HepG2 (cell line): Measurements from ENCODE around the gene MBTPS2. TPM values are rescaled to one million over a fixed set of nuclear protein-coding genes. Genes with fewer than 3 reads are reported as not detected.

Source experiments
- CHCHD3 ChIP-seq: sonication (generic); formaldehyde crosslinking; IDR thresholded peaks from 2 replicates; pipeline ENCODE4 v1.8.0; 2022; ENCODE audit warnings: mild to moderate bottlenecking, missing genetic modification reagents, moderate library complexity
- HNRNPK ChIP-seq: fragments of 200-400 bp; formaldehyde crosslinking; IDR thresholded peaks from 2 replicates; pipeline ENCODE4 v1.6.1; 2018; ENCODE audit warnings: low read length, low read depth, moderate library complexity, mild to moderate bottlenecking; ENCODE audit not compliant: poor library complexity, severe bottlenecking
- MAFG ChIP-seq: sonication (generic); formaldehyde crosslinking; IDR thresholded peaks from 2 replicates; pipeline ENCODE4 v1.5.1; 2020; ENCODE audit warnings: mild to moderate bottlenecking, missing genetic modification reagents
- MYNN ChIP-seq: sonication (generic); formaldehyde crosslinking; IDR thresholded peaks from 2 replicates; pipeline ENCODE4 v1.4.0; 2020; ENCODE audit warnings: mild to moderate bottlenecking, low read depth, missing genetic modification reagents
- PATZ1 ChIP-seq: sonication (generic); formaldehyde crosslinking; IDR thresholded peaks from 2 replicates; pipeline ENCODE4 v1.4.0; 2020; ENCODE audit warnings: missing genetic modification reagents
- PPARG ChIP-seq: conservative IDR thresholded peaks from 2 replicates; pipeline ENCODE4 v1.6.1; 2016; ENCODE audit warnings: missing biosample characterization, missing genetic modification reagents
- ZBTB21 ChIP-seq: sonication (generic); formaldehyde crosslinking; IDR thresholded peaks from 2 replicates; pipeline ENCODE4 v1.4.0; 2020; ENCODE audit warnings: missing genetic modification reagents
- ZEB1 ChIP-seq: IDR thresholded peaks from 2 replicates; pipeline ENCODE4 v1.6.1; 2012; ENCODE audit warnings: mild to moderate bottlenecking, low read depth, inconsistent platforms; ENCODE audit not compliant: insufficient replicate concordance
- ZNF124 ChIP-seq: sonication (generic); formaldehyde crosslinking; IDR thresholded peaks from 2 replicates; pipeline ENCODE4 v1.4.0; 2020; ENCODE audit warnings: missing genetic modification reagents
- ZNF263 ChIP-seq: sonication (generic); formaldehyde crosslinking; IDR thresholded peaks from 2 replicates; pipeline ENCODE4 v1.4.0; 2020; ENCODE audit warnings: missing genetic modification reagents
- ZNF407 ChIP-seq: sonication (generic); formaldehyde crosslinking; IDR thresholded peaks from one replicate; pipeline ENCODE4 v1.5.1; 2020; ENCODE audit warnings: mild to moderate bottlenecking, missing genetic modification reagents; ENCODE audit errors: not compliant biosample characterization
- ZNF468 ChIP-seq: sonication (generic); formaldehyde crosslinking; IDR thresholded peaks from 2 replicates; pipeline ENCODE4 v1.8.0; 2022; ENCODE audit warnings: mild to moderate bottlenecking, moderate library complexity, missing genetic modification reagents
- ZNF503 ChIP-seq: sonication (generic); formaldehyde crosslinking; IDR thresholded peaks from 2 replicates; pipeline ENCODE4 v1.4.0; 2020; ENCODE audit warnings: missing genetic modification reagents
- ZNF7 ChIP-seq: IDR thresholded peaks from 2 replicates; pipeline ENCODE4 v1.6.1; 2016; ENCODE audit warnings: missing biosample characterization, missing genetic modification reagents
- ZNF75D ChIP-seq: sonication (generic); formaldehyde crosslinking; IDR thresholded peaks from 2 replicates; pipeline ENCODE4 v1.8.1; 2023; ENCODE audit warnings: missing genetic modification reagents, mild to moderate bottlenecking, borderline replicate concordance
- polyA plus RNA-seq, 8 experiments: library from polyadenylated mRNA; depleted of rRNA in 3 of 8; stranded (reverse) in 7 of 8; unstranded in 1 of 8; fragments of >200 nt; fragmentation: Illumina TruSeq in 4 of 8; extraction: Trizol in 4 of 8; gene quantifications; 2 replicates each; pipeline versions ENCODE4 v1.2.1 to v1.2.3, GENCODE V29; 2011 to 2016; ENCODE audit warnings: low read depth in 4 of 8, missing spikeins in 1 of 8, mixed read lengths in 1 of 8; ENCODE audit not compliant: insufficient read depth in 1 of 8
- total RNA-seq, 5 experiments: library from RNA; depleted of rRNA; stranded (reverse); fragments of >200 nt; fragmentation: Illumina TruSeq; extraction: Trizol; gene quantifications; 2 replicates each; pipeline ENCODE4 v1.2.3, GENCODE V29; 2016; ENCODE audit warnings: low read depth in 1 of 5
- TF ChIP-seq, protein P1 (sequence below): IDR thresholded peaks from 2 replicates; pipeline ENCODE4 v1.6.1; 2012; ENCODE audit warnings: inconsistent platforms

Gene MBTPS2
- total and polyA plus RNA-seq, 2 of the 13 experiments (the other 11 are each of a cell fraction or from before 2014, with no cell fraction given), result 5.7 to 14.4 TPM

- TF ChIP-seq ZNF407 (CRISPR knock-in tag) (peak; percentile 66), ZNF468 (CRISPR knock-in tag) (no peak), PATZ1 (CRISPR knock-in tag) (no peak), ZEB1 (peak; percentile 38), CHCHD3 (CRISPR knock-in tag) (0 out of 2 replicates have a peak, but pooled peaks have one; percentile 54), ZNF263 (CRISPR knock-in tag) (no peak), MAFG (CRISPR knock-in tag) (no peak), MYNN (CRISPR knock-in tag) (no peak), ZNF124 (CRISPR knock-in tag) (no peak), ZNF7 (CRISPR knock-in tag) (no peak), HNRNPK (no peak), ZBTB21 (CRISPR knock-in tag) (no peak), ZNF75D (CRISPR knock-in tag) (peak; percentile 71; the same call in 1 of the 2 replicates), ZNF503 (CRISPR knock-in tag) (peak; percentile 22; the same call in 1 of the 2 replicates), PPARG (no peak)
- TF ChIP-seq, protein P1, sequence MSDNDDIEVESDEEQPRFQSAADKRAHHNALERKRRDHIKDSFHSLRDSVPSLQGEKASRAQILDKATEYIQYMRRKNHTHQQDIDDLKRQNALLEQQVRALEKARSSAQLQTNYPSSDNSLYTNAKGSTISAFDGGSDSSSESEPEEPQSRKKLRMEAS, result peak; percentile 71
These were observed at the start of gene MBTPS2 (continued) for GRCh38 chrX:21839334-21840192.
